Measurements from ENCODE around the gene ITGB7.

Gene ITGB7

GRCh38 chr12:53201177-53201541 is 5.9 kb downstream of the ITGB7 start:
- Histone ChIP-seq H3K27me3 (ENCODE audit: low read depth, low read length) (no peaks in the 10 kb centered on the region), H3K9me3 (ENCODE audit: control insufficient read depth in 1 of 2, low read length in 2 of 2) (no peaks in the 10 kb centered on the region), H3K4me1 (ENCODE audit: control insufficient read depth in 1 of 2, insufficient read depth in 2 of 2, low read length in 2 of 2) (peaks cover 0 to 11% of the 10 kb centered on the region in 2 donors), H3K27ac (ENCODE audit: low read length) (no peak overlapping the region), H3K4me3 (ENCODE audit: low read depth in 1 of 2, low read length in 2 of 2) (no peak overlapping the region), H3K36me3 (ENCODE audit: control insufficient read depth in 1 of 2, insufficient read depth in 2 of 2, low read length in 2 of 2) (no peaks in the 10 kb centered on the region)

- Histone ChIP-seq H3K27me3 (ENCODE audit: low read depth, low read length) (no peaks in the 10 kb centered on the region), H3K4me1 (ENCODE audit: control insufficient read depth in 1 of 2, insufficient read depth in 2 of 2, low read length in 2 of 2) (peaks cover 0 to 11% of the 10 kb centered on the region in 2 donors), H3K27ac (ENCODE audit: low read length) (no peak overlapping the region)
Observed at GRCh38 chr12:53200458-53201176, 6.4 kb downstream of the ITGB7 start.

DNA sequence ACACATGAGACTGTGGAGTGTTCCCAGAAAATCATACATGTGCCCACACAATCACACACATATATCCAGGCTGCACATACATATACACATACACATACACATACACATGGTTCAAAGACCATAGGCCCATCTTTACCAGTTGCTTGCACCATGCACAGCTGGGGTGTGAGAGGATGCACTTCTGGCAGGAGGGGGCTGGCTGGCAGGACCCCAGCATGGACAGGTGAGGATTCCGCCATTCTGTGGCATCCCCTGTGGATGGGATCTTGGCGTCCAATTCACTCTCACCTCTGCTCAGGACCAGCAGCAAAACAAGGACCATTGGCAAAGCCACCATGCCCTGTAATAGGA is 7.0 kb downstream of the ITGB7 start:
- Histone ChIP-seq H3K4me3 (ENCODE audit: low read depth in 1 of 2, low read length in 2 of 2) (no peak overlapping the region), H3K27ac (ENCODE audit: low read length) (no peak overlapping the region), H3K9me3 (ENCODE audit: control insufficient read depth in 1 of 2, low read length in 2 of 2) (no peaks in the 10 kb centered on the region), H3K27me3 (ENCODE audit: low read depth, low read length) (no peaks in the 10 kb centered on the region), H3K36me3 (ENCODE audit: control insufficient read depth in 1 of 2, insufficient read depth in 2 of 2, low read length in 2 of 2) (no peaks in the 10 kb centered on the region), H3K4me1 (ENCODE audit: control insufficient read depth in 1 of 2, insufficient read depth in 2 of 2, low read length in 2 of 2) (peaks cover 0 to 11% of the 10 kb centered on the region in 2 donors)

More at GRCh38 chr12:53200458-53201176, 6.4 kb downstream of the ITGB7 start:
- no peak overlapping the region for H3K4me3 ChIP-seq (ENCODE audit: low read depth in 1 of 2, low read length in 2 of 2)
- no peaks in the 10 kb centered on the region for H3K9me3 ChIP-seq (ENCODE audit: control insufficient read depth in 1 of 2, low read length in 2 of 2)
- no peaks in the 10 kb centered on the region for H3K36me3 ChIP-seq (ENCODE audit: control insufficient read depth in 1 of 2, insufficient read depth in 2 of 2, low read length in 2 of 2)

DNA sequence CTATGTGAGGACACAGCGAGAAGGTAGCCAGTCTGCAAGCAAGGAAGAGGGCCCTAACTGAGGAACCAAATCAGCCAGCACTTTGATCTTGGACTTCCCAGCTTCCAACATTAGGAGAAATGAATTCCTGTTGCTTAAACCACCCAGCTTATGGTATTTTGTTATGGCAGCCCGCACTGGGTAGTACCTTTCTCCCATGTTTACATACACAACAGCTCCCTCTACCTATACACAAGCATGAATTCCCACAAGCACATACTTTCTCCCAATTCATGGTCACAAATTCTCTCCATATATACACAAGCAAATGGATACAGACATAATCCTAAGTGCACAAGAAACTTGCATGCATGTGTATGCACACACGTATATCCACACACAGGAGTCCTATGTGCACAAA is 7.4 kb downstream of the ITGB7 start:
- H3K9me3 ChIP-seq (ENCODE audit: control insufficient read depth in 1 of 2, low read length in 2 of 2), result no peaks in the 10 kb centered on the region
- H3K27ac ChIP-seq (ENCODE audit: low read length), result no peak overlapping the region
- H3K4me3 ChIP-seq (ENCODE audit: low read depth in 1 of 2, low read length in 2 of 2), result no peak overlapping the region
- H3K4me1 ChIP-seq (ENCODE audit: control insufficient read depth in 1 of 2, insufficient read depth in 2 of 2, low read length in 2 of 2), result peaks cover 0 to 11% of the 10 kb centered on the region in 2 donors
- no peaks in the 10 kb centered on the region for H3K27me3 ChIP-seq (ENCODE audit: low read depth, low read length)
- H3K36me3 ChIP-seq (ENCODE audit: control insufficient read depth in 1 of 2, insufficient read depth in 2 of 2, low read length in 2 of 2), result no peaks in the 10 kb centered on the region

- H3K27ac ChIP-seq (ENCODE audit: low read length), result no peak overlapping the region
- H3K4me1 ChIP-seq (ENCODE audit: control insufficient read depth in 1 of 2, insufficient read depth in 2 of 2, low read length in 2 of 2), result peaks cover 0 to 11% of the 10 kb centered on the region in 2 donors
- no peaks in the 10 kb centered on the region for H3K27me3 ChIP-seq (ENCODE audit: low read depth, low read length)
- H3K9me3 ChIP-seq (ENCODE audit: control insufficient read depth in 1 of 2, low read length in 2 of 2), result no peaks in the 10 kb centered on the region
- H3K36me3 ChIP-seq (ENCODE audit: control insufficient read depth in 1 of 2, insufficient read depth in 2 of 2, low read length in 2 of 2), result no peaks in the 10 kb centered on the region
- H3K4me3 ChIP-seq (ENCODE audit: low read depth in 1 of 2, low read length in 2 of 2), result peak overlapping the region in 1 of 2 donors; percentile 47
Observed at GRCh38 chr12:53198486-53199110, 8.5 kb downstream of the ITGB7 start.

DNA sequence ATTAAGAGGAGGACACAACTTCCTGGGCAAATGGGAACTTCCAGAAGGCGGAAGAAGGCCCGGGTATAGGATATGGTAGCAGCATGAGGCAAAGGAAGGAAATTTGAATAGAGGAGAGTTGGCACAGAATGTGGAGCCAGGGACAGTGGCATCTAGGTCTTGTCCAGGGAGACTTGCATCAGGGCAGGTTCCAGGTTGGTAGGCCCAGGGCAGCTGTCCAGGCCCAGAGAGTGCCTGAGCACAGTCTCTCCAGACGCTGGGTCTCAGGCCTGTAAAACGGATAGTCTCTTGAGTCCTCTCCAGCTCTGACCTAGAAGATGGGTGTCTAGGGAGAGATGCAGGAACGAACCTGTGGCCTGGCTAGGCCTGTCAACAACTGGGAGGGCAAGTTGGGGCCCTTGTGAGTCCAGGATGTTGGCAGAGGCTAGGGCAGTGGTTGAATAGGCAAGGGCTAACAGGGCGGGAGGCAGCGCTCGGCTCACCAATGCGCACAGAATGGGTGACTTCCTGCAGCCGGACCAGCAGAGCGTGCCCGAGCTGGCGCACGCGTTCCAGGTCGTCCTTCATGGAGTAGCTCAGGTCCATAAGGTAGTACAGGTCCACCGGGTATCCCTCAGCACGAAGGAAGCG is 9.9 kb downstream of the ITGB7 start:
- Histone ChIP-seq H3K36me3 (ENCODE audit: control insufficient read depth in 1 of 2, insufficient read depth in 2 of 2, low read length in 2 of 2) (no peaks in the 10 kb centered on the region), H3K9me3 (ENCODE audit: control insufficient read depth in 1 of 2, low read length in 2 of 2) (no peaks in the 10 kb centered on the region), H3K27ac (ENCODE audit: low read length) (no peak overlapping the region), H3K4me1 (ENCODE audit: control insufficient read depth in 1 of 2, insufficient read depth in 2 of 2, low read length in 2 of 2) (peaks cover 0 to 11% of the 10 kb centered on the region in 2 donors), H3K4me3 (ENCODE audit: low read depth in 1 of 2, low read length in 2 of 2) (peak overlapping the region in 1 of 2 donors; percentile 47), H3K27me3 (ENCODE audit: low read depth, low read length) (no peaks in the 10 kb centered on the region)

- Histone ChIP-seq H3K9me3 (ENCODE audit: control insufficient read depth in 1 of 2, low read length in 2 of 2) (no peaks in the 10 kb centered on the region), H3K27me3 (ENCODE audit: low read depth, low read length) (no peaks in the 10 kb centered on the region), H3K4me3 (ENCODE audit: low read depth in 1 of 2, low read length in 2 of 2) (no peak overlapping the region), H3K27ac (ENCODE audit: low read length) (no peak overlapping the region), H3K4me1 (ENCODE audit: control insufficient read depth in 1 of 2, insufficient read depth in 2 of 2, low read length in 2 of 2) (peaks cover 0 to 11% of the 10 kb centered on the region in 2 donors), H3K36me3 (ENCODE audit: control insufficient read depth in 1 of 2, insufficient read depth in 2 of 2, low read length in 2 of 2) (no peaks in the 10 kb centered on the region)
Observed at GRCh38 chr12:53196486-53196885, 10.6 kb downstream of the ITGB7 start.

DNA sequence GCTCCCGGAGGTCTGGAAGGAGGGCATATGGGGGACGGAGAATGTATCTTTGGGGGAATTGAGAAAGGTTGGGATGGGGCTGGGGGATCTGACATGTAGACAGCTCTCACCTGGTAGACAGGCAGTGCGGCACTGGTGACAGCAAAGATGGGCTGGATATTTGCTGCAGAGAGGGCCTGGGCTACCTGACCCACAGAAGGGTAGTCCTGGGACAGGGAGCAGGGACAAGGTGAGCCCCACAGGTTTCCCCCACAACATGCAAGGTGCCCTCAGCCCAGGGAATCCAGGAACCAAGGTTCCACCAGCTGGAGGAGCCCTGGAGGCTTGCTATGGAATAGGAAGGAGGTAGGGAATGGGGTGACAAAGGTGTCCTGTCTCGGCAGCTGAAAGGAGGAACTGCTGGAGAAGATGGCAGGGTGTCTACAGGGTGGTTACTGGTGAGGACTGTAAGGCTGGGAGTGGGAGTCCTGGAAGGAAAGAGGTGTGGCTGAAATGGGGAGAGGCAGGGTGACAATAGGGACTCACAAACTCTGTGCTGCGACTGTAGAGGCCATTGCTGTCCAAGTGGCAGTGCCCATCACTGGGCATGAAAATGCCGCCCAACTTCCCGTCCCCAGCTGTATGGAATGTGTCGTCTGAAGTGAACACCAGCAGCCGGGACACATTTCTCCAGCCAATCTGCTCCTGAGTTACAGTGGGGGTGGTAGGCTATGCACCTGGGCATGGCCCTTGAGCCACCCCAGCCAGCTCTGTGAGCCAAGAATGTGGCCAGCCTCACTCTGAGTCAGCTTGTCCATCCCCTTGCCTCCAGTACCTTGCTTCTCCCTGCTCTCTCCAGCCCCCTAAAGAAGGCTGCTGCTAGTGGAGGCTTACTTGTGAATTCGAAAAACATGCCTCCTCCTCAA is 11.3 kb downstream of the ITGB7 start:
- no peak overlapping the region for H3K4me3 ChIP-seq (ENCODE audit: low read depth in 1 of 2, low read length in 2 of 2)
- H3K27ac ChIP-seq (ENCODE audit: low read length), result no peak overlapping the region
- peaks cover 0 to 11% of the 10 kb centered on the region in 2 donors for H3K4me1 ChIP-seq (ENCODE audit: control insufficient read depth in 1 of 2, insufficient read depth in 2 of 2, low read length in 2 of 2)
- H3K36me3 ChIP-seq (ENCODE audit: control insufficient read depth in 1 of 2, insufficient read depth in 2 of 2, low read length in 2 of 2), result peaks cover 0 to 6% of the 10 kb centered on the region in 2 donors
- H3K9me3 ChIP-seq (ENCODE audit: control insufficient read depth in 1 of 2, low read length in 2 of 2), result no peaks in the 10 kb centered on the region
- no peaks in the 10 kb centered on the region for H3K27me3 ChIP-seq (ENCODE audit: low read depth, low read length)

DNA sequence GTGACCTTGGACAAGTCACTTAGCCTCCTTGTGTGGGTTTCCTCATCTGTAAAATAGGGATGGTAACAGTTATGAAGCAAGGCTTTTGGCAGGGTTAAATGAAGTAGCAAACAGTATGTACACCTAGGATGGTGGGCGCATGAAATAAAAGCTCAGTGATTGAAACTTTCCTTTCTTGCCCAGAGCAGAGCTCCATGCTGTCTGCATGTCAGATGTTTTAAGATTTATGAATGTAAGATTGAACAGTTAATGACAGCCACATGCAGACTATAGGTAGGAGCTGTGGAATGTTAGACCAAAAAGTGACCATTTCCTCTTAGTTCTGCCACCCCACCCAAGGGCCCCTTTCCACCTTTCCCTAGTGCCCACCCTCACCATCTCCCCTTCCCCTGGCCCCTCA is 12.1 kb downstream of the ITGB7 start:
- peaks cover 0 to 6% of the 10 kb centered on the region in 2 donors for H3K36me3 ChIP-seq (ENCODE audit: control insufficient read depth in 1 of 2, insufficient read depth in 2 of 2, low read length in 2 of 2)
- H3K27me3 ChIP-seq (ENCODE audit: low read depth, low read length), result no peaks in the 10 kb centered on the region
- H3K4me3 ChIP-seq (ENCODE audit: low read depth in 1 of 2, low read length in 2 of 2), result no peak overlapping the region
- no peak overlapping the region for H3K27ac ChIP-seq (ENCODE audit: low read length)
- H3K9me3 ChIP-seq (ENCODE audit: control insufficient read depth in 1 of 2, low read length in 2 of 2), result no peaks in the 10 kb centered on the region
- H3K4me1 ChIP-seq (ENCODE audit: control insufficient read depth in 1 of 2, insufficient read depth in 2 of 2, low read length in 2 of 2), result peaks cover 0 to 16% of the 10 kb centered on the region in 2 donors

GRCh38 chr12:53193985-53194716 is 12.9 kb downstream of the ITGB7 start:
- Histone ChIP-seq H3K36me3 (ENCODE audit: control insufficient read depth in 1 of 2, insufficient read depth in 2 of 2, low read length in 2 of 2) (peaks cover 0 to 7% of the 10 kb centered on the region in 2 donors), H3K9me3 (ENCODE audit: control insufficient read depth in 1 of 2, low read length in 2 of 2) (no peaks in the 10 kb centered on the region), H3K4me3 (ENCODE audit: low read depth in 1 of 2, low read length in 2 of 2) (no peak overlapping the region)

More at GRCh38 chr12:53193985-53194716, 12.9 kb downstream of the ITGB7 start:
- H3K4me1 ChIP-seq (ENCODE audit: control insufficient read depth in 1 of 2, insufficient read depth in 2 of 2, low read length in 2 of 2), result peaks cover 0 to 16% of the 10 kb centered on the region in 2 donors
- H3K27ac ChIP-seq (ENCODE audit: low read length), result no peak overlapping the region
- H3K27me3 ChIP-seq (ENCODE audit: low read depth, low read length), result no peaks in the 10 kb centered on the region

Measured in muscle layer of duodenum (tissue), 2 donors.